Chondrocyte (in vitro differentiated cells): ENCODE data around the gene PHOX2A. TPM values are rescaled to one million over a fixed set of nuclear protein-coding genes. Genes with fewer than 3 reads are reported as not detected.

Experiments used
- DNase-seq: peaks from one replicate; pipeline ENCODE4 v3.0.0; 2021; ENCODE audit warnings: mixed read lengths, low spot score
- H3K27ac Mint-ChIP-seq: one replicate; pipeline ENCODE4 v1.8.0; 2021; ENCODE audit warnings: mild to moderate bottlenecking, moderate library complexity, mixed read lengths; ENCODE audit not compliant: unreplicated experiment
- H3K27me3 Mint-ChIP-seq: 2 replicates; pipeline ENCODE4 v1.8.0; 2021; ENCODE audit warnings: low read depth, mixed read lengths
- H3K36me3 Mint-ChIP-seq: 2 replicates; pipeline ENCODE4 v1.8.0; 2021; ENCODE audit warnings: low read depth, mixed read lengths
- H3K4me1 Mint-ChIP-seq: 2 replicates; pipeline ENCODE4 v1.8.0; 2021; ENCODE audit warnings: low read depth, mild to moderate bottlenecking, mixed read lengths
- H3K4me3 Mint-ChIP-seq: one replicate; pipeline ENCODE4 v1.8.0; 2021; ENCODE audit warnings: mild to moderate bottlenecking, moderate library complexity, mixed read lengths; ENCODE audit not compliant: unreplicated experiment
- H3K9me3 Mint-ChIP-seq: 2 replicates; pipeline ENCODE4 v1.8.0; 2021; ENCODE audit warnings: low read depth, mixed read lengths
- CTCF ChIP-seq: fragments of 200-600 bp; sonication (generic); IDR thresholded peaks from 2 replicates; pipeline ENCODE4 v1.5.0; 2021; ENCODE audit warnings: antibody characterized with exemption, mild to moderate bottlenecking, moderate library complexity
- total RNA-seq: library from RNA; stranded (reverse); gene quantifications from 3 replicates; pipeline ENCODE4 v1.2.1, GENCODE V29; 2021

PHOX2A gene
- total RNA-seq, 1 donor from 2014 or later, result not detected

- TF ChIP-seq CTCF, result no peak
- Mint-ChIP-seq H3K36me3 (no peaks in the 10 kb centered on the region), H3K27ac (no peak overlapping the region), H3K27me3 (no peaks in the 10 kb centered on the region), H3K9me3 (no peaks in the 10 kb centered on the region), H3K4me3 (no peak overlapping the region), H3K4me1 (peaks cover 5% of the 10 kb centered on the region)
- DNase-seq, result no peak
These were observed 48.3 kb downstream of the PHOX2A start for GRCh38 chr11:72195518-72196270.

- peaks cover 2% of the 10 kb centered on the region for H3K27me3 Mint-ChIP-seq
- no peak for DNase-seq
- peaks cover 5% of the 10 kb centered on the region for H3K4me1 Mint-ChIP-seq
- H3K4me3 Mint-ChIP-seq, result no peak within 1 kb of the TSS
- no peaks in the 10 kb centered on the region for H3K9me3 Mint-ChIP-seq
- no peaks in the 10 kb centered on the region for H3K36me3 Mint-ChIP-seq
- H3K27ac Mint-ChIP-seq, result no peak within 1 kb of the TSS
- no peak for TF ChIP-seq CTCF
These were observed 52.0 kb downstream of the PHOX2A start, which contains the start of gene FOLR1 for GRCh38 chr11:72191961-72192381. Gene FOLR1, plus strand, starts transcription at chr11:72192140. Its CDS starts 34 bp downstream, at chr11:72192174.

- no peak for TF ChIP-seq CTCF
- no peak overlapping the region for H3K27ac Mint-ChIP-seq
- H3K9me3 Mint-ChIP-seq, result no peaks in the 10 kb centered on the region
- H3K36me3 Mint-ChIP-seq, result no peaks in the 10 kb centered on the region
- H3K27me3 Mint-ChIP-seq, result peaks cover 2% of the 10 kb centered on the region
- H3K4me1 Mint-ChIP-seq, result peaks cover 3% of the 10 kb centered on the region
- H3K4me3 Mint-ChIP-seq, result no peak overlapping the region
- DNase-seq, result no peak
These were observed 53.3 kb downstream of the PHOX2A start for GRCh38 chr11:72190631-72191071.

GRCh38 chr11:72189455-72190250 is 54.3 kb downstream of the PHOX2A start:
- H3K9me3 Mint-ChIP-seq, result no peaks in the 10 kb centered on the region
- no peaks in the 10 kb centered on the region for H3K36me3 Mint-ChIP-seq
- no peak for DNase-seq
- H3K4me3 Mint-ChIP-seq, result no peak overlapping the region
- H3K4me1 Mint-ChIP-seq, result peaks cover 3% of the 10 kb centered on the region
- peaks cover 2% of the 10 kb centered on the region for H3K27me3 Mint-ChIP-seq
- H3K27ac Mint-ChIP-seq, result no peak overlapping the region
- no peak for TF ChIP-seq CTCF

Other genes with a start within 250 kb of the PHOX2A start
- 9.6 to 16.2 TPM (median 11.4 TPM) in 3 replicates for gene IL18BP, start 245.3 kb downstream of the PHOX2A start, total RNA-seq
- gene NUMA1, start 163.6 kb downstream of the PHOX2A start, total RNA-seq, result 112 to 133 TPM (median 119 TPM) in 3 replicates
- gene LRRC51, start 163.3 kb downstream of the PHOX2A start, total RNA-seq, result 5.0 to 11.0 TPM (median 6.0 TPM) in 3 replicates
- gene LAMTOR1, start 140.9 kb downstream of the PHOX2A start, total RNA-seq, result 70.5 to 74.9 TPM (median 74.7 TPM) in 3 replicates
- gene TOMT, start 138.3 kb downstream of the PHOX2A start, total RNA-seq, result not detected in 3 replicates
- gene ANAPC15, start 131.5 kb downstream of the PHOX2A start, total RNA-seq, result 36.0 to 39.7 TPM (median 37.6 TPM) in 3 replicates
- not detected in 3 replicates for gene FOLR3, start 108.5 kb downstream of the PHOX2A start, total RNA-seq
- gene FOLR1, start 52.0 kb downstream of the PHOX2A start, total RNA-seq, result 0.20 TPM in 1 of 3 replicates, not detected in the others
- not detected in 3 replicates for gene FOLR2, start 27.4 kb downstream of the PHOX2A start, total RNA-seq
- 214 to 226 TPM (median 224 TPM) in 3 replicates for gene INPPL1, start 19.4 kb downstream of the PHOX2A start, total RNA-seq
- gene CLPB, start 190.4 kb upstream of the PHOX2A start, total RNA-seq, result 17.7 to 23.1 TPM (median 17.7 TPM) in 3 replicates